ENCODE data around the gene PACRG. TPM values are rescaled to one million over a fixed set of nuclear protein-coding genes. Genes with fewer than 3 reads are reported as not detected.

Gene PACRG
- total and polyA plus RNA-seq, 2 of the 13 experiments (the other 11 are each of a cell fraction or from before 2014, with no cell fraction given), result 0.13 TPM; not detected in 1

- TF ChIP-seq ZNF382 (CRISPR knock-in tag; IDR thresholded peaks at IDR 0.05; ENCODE audit: borderline replicate concordance), result no peak
- TF ChIP-seq POLR2G (IDR thresholded peaks at IDR 0.05; ENCODE audit: low read depth, low read length), result no peak
- no peak for TF ChIP-seq ZSCAN5A (CRISPR knock-in tag; IDR thresholded peaks at IDR 0.05; ENCODE audit: borderline replicate concordance)
- no peak for TF ChIP-seq CBX2 (IDR thresholded peaks at IDR 0.05; ENCODE audit: low read depth, low read length)
- no peak for TF ChIP-seq CBX2 (CRISPR knock-in tag; IDR thresholded peaks at IDR 0.05; ENCODE audit: low read depth)
- no peak for TF ChIP-seq PLRG1 (conservative IDR thresholded peaks at IDR 0.05)
- TF ChIP-seq ZNF691 (CRISPR knock-in tag; IDR thresholded peaks at IDR 0.05; ENCODE audit: borderline replicate concordance, low read depth), result no peak
- TF ChIP-seq NFKB2 (CRISPR knock-in tag; IDR thresholded peaks at IDR 0.05; ENCODE audit: borderline replicate concordance), result no peak
- no peak for TF ChIP-seq HNRNPUL1 (IDR thresholded peaks at IDR 0.05; ENCODE audit: low read depth, low read length)
These were observed 600.6 kb downstream of the PACRG start (continued) for GRCh38 chr6:163328411-163328810.

- WGBS (ENCODE audit: low lambda C conversion rate), result 57% methylated on average over 9 of the region's 9 CpGs
- no peak overlapping the region for H3K4me2 ChIP-seq (ENCODE audit: low read depth, low read length)
- H3K9me3 ChIP-seq (ENCODE audit: low read length), result peaks cover 7% of the 10 kb centered on the region; the same call in 1 of the 2 replicates
- DNase-seq (ENCODE audit: low spot score), result no peak
- no peak overlapping the region for H3K4me3 ChIP-seq (replicated peaks in 1 of 3; ENCODE audit: insufficient read depth in 1 of 3, low read depth in 2 of 3, low read length in 3 of 3)
- H3K9ac ChIP-seq (ENCODE audit: insufficient read depth, low read depth, low read length), result no peak overlapping the region
- H3K36me3 ChIP-seq (replicated peaks in 1 of 2; ENCODE audit: control insufficient read depth in 1 of 2, insufficient read depth in 2 of 2, low read length in 2 of 2), result no peaks in the 10 kb centered on the region
- peak; percentile 5; the same call in 1 of the 3 replicates for ATAC-seq
- ChIA-PET CTCF (ENCODE audit: low intra/inter-chr PET ratio, low total read pairs) (no interaction called here), POLR2A (no interaction called here)
- no peak overlapping the region for H3K27ac ChIP-seq (ENCODE audit: extremely low read length, insufficient read depth, low read length)
- in situ Hi-C loops (cut with HindIII; ENCODE audit: extremely low pct_ligation_motif_present, low pct_unique_long_range_greater_than_20kb), result no loop called here
- TF ChIP-seq ZNF773 (CRISPR knock-in tag; IDR thresholded peaks at IDR 0.05; ENCODE audit: borderline replicate concordance) (no peak), FOSL2 (CRISPR knock-in tag; IDR thresholded peaks at IDR 0.05) (0 out of 2 replicates have a peak, but pooled peaks have one; percentile 23), ZNF782 (CRISPR knock-in tag; IDR thresholded peaks at IDR 0.05; ENCODE audit: borderline replicate concordance) (no peak), ZNF430 (CRISPR knock-in tag; IDR thresholded peaks at IDR 0.05) (no peak)
- H2AFZ ChIP-seq (ENCODE audit: low read length), result no peak overlapping the region
- intact Hi-C loops (cut with micrococcal nuclease; ENCODE audit: unreplicated experiment), result loop anchor here (5.0 kb wide), 1 partner anchor 77 kb away; no protein-coding TSS in a partner anchor
- no peaks in the 10 kb centered on the region for H4K20me1 ChIP-seq (ENCODE audit: insufficient read depth, low read length)
- peaks cover 5% of the 10 kb centered on the region for H3K4me1 ChIP-seq (ENCODE audit: insufficient read depth, low read length)
- no TSS peak for BruUV-seq (replicated peaks)
- no peaks in the 10 kb centered on the region for H3K79me2 ChIP-seq (ENCODE audit: insufficient read depth, low read length)
- peaks cover 0 to 12% of the 10 kb centered on the region in 2 experiments; a peak in 1 of 5 replicates for H3K27me3 ChIP-seq (ENCODE audit: control insufficient read depth in 1 of 2, insufficient read depth in 2 of 2, low read length in 2 of 2)
- FAIRE-seq, result no peak
These were observed 602.2 kb downstream of the PACRG start for GRCh38 chr6:163329991-163330390.
